HG03108 (cell line): Measurements from ENCODE around the gene MIR17HG.
"Not testable (repeated sequence)": the region's sequence is repeated elsewhere in the genome, so short reads cannot be mapped to it uniquely, and the experiment has no call there.

Source experiments
- ATAC-seq: cut with Tn5 transposase; IDR thresholded peaks from one replicate; pipeline ENCODE4 v1.9.1; 2021; ENCODE audit warnings: moderate library complexity; ENCODE audit not compliant: unreplicated experiment

The MIR17HG gene

DNA sequence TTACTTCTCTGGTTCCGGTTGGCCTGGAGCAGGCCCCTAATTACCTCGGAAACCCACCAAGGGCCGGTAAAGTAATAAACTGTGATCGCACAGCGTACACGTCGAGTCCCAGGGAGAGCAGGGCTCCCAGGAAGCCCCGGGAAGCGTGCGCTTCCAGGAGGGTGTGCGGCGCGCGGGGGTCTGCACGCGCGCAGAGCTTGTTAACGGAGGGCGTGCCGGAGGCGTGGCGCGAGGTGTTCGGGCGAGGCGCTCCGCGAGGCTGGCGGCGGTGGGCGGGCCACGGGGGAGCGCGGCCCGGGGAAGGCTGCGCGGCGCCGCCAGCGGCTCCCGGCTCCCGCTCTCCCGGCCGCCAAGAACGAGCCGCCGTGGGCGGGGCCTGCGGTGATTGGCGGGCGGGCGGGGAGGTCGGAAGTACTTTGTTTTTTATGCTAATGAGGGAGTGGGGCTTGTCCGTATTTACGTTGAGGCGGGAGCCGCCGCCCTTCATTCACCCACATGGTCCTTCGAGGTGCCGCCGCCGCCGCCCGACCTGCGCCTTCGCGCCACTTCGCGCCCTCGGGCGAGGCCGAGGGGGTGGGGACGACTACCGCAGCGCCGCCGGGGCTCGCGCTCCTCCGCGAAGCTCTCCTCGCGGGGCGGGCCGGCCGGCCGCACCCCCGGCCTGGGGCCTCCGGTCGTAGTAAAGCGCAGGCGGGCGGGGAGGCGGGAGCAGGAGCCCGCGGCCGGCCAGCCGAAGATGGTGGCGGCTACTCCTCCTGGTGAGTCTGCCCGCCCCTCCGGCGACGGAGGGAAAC lies at the start of gene MIR17HG:
Gene MIR17HG, plus strand, starts transcription at position 486 of the 794 bp plus-strand sequence.
- peak; percentile 53 for ATAC-seq

DNA sequence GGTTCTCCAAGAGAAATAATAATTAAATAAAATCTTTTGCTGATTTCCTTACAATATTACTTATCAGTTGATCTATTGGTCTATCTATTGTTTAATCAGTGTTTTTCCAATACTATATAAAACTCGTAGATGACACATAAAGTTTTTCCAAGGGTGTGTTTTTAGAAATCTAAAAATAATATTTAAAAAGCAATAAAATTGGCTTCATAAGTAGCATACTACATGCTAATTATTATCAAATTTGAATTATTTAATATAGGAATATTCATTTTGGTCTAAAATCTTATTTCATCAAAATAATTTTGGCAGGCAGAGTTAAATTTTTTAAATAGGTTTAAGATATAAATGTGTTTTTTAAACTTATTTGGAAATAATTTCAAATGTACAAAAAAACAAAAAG lies 49.4 kb upstream of the MIR17HG start:
- ATAC-seq: no peak

DNA sequence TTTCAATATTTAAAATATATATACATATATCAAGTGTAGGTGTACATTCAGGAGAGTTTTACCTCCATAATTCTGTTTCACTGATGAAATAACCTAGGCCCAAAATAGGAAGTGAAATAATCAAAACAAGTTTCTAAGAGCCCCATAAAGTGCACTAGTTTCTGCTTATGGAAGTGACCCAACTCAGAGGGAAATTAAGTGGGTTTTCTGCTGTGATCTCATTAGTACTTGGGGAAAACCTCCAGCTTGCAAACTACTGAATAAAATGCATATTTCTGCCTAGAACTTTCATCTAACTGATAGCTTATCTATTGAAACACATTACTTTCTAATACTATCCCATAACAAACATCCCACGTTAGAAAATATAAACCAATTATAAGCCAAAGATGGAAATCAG lies 45.4 kb upstream of the MIR17HG start:
- peak; percentile 80 for ATAC-seq

DNA sequence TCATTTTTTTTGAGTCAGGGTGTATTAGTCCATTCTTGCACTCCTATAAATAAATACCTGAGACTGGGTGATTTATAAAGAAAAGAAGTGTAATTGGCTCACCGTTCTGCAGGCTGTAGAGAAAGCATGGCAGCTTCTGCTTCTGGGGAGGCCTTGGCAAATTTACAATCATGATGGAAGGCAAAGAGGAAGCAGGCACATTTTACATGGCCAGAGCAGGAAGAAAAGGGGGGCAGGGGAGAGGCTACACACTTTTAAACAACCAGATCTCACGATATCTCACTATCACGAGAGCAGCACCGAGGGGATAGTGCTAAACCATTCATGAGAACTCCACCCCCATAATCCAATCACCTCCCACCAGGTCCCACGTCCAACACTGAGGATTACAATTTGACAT lies 44.5 kb upstream of the MIR17HG start:
- no peak for ATAC-seq

DNA sequence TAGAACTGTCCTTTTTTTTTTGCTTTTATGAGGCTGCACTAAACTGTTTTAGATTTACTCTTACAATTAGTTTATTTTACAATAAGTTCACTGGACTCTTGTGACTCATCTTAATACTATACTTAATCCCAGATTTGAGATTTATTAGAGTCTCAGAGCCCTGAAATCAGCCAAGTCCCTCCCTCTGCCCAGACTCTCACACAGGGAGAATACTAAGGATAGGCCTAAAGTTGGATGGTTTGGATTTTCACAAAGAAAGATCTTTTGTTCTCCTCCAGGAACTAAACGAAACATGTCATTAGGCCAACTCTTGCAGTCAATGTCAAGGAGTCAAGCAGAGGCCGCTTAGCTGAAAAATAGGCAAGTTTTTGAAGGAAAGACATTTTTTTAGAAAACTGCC lies 42.7 kb upstream of the MIR17HG start:
- ATAC-seq: no peak

DNA sequence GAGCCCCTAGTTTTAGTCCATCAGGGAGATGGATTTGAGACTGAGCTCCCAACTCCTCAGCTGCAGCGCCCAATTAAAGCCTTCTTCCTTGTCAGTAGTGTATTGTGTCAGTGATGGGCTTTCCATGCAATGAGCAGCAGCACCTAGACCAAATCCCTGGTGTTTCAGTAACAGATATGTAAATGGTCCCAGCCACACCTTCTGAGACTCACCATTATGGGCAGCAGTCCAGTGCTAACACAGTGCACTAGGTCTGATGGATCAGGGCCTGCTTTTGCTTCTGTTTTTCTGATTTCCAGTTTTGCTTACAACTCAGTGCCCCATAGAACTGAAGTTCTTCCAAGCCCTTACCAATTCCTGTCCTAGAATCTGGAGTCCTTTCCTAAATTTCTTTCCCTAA lies 41.8 kb upstream of the MIR17HG start:
- ATAC-seq: no peak

DNA sequence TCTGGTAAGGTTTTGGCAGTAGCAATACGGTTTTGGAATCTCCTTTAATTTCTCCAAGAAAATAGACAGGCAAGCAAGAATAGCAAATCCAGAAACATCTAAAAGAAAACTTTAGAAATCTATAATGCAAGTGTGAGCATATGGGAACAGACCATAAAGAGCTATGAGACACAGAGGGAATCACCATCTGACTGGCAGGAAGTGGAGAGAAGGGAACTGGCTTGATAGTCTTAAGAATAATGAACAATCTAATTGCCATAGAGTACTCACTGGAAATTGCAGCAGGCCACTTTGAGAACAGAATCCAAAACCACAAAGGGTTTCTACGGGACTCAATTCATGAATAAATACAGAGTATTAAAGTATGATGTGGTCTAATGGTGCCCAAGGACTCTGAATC lies 39.6 kb upstream of the MIR17HG start:
- ATAC-seq: no peak

DNA sequence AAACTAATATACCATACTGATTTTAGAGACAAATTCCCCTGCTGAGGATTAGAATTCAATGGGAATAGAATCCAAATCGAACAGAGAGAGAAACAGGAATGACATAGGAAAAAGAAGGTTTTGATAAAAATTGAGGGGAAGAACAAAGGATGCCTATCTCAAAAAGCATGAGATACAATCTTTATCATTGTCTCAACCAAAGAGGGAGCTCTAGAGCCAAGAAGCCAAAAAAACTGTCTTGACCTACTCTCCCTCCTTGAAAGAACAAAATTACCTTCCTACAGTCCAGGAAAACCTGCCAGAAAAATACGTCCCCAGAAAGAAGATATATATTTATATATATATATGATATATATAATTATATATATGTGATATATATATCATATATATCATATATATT lies 39.2 kb upstream of the MIR17HG start:
- ATAC-seq: no peak

DNA sequence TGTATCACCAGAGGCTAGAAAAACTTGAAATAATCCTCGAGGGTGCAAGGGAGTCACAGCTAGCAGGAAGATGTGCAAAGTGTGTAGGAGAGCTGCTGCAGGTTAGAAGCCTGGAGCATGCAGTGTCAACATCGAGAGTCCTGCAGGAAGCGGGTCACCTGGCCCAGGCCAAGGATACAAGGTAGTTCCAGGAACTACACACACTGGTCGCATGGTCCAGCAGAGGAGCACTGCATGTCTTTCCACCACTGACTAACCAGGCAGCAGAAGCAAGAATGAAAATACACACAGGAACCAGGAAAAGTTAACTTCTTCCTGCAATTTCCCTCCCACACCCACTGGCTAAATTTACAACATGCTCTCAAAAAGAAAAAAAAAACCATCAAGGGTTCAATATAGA lies 36.0 kb upstream of the MIR17HG start:
- no peak for ATAC-seq

DNA sequence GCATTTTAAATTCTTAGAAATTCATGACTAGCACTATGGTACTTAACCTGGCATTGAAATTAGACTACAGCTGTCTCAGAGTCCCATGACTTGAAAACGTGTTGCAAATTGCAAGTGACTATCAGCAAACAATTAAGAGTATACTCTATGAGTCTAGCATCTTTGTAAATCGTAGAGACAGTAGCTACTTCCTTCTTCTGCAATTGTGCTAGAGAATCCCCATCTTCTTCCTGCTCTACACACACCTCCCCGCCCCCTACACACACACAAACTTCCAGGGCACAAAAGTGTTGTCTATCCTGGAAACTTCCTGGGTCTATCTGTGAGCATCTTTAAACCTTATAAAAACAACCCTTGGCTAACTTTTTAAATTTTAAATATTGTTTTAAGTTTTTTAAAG lies 35.2 kb upstream of the MIR17HG start:
- ATAC-seq: no peak

DNA sequence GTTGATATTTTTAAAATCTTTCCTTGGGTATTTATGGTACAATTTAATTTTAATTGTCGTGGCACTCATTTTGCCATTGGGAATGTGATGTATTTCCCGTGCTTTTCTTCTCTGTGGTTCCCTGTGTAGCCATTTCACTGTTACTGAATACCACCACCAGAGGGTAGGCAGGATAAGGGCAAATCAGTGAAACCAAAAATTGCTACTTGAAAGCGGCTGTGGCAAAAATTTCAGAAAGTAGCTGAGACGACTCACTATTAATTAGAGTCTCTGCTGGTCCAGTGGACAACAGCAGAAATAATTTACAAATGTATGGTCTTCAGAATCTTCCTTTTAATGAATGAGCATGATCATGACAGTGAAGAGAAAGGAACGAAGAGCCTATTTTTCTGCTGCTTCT lies 34.4 kb upstream of the MIR17HG start:
- peak; percentile 70 for ATAC-seq

DNA sequence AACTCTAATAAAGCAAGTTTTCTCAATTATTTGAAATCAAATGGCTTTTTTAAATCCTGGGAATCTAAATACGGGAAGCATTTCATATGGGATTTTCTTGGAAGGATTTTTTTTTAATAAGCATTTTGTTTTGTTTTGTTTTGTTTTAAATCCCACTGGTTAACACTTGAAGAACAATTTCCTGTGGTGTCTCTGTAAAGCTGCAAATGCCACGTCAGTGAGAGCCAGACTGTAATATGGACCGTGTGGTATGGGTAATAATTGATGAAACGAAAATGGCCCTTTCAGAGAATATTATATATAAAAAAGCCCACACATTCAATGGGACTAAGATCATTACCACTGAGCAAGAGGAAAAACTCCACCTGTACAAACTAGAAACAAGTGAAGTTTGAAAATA lies 33.9 kb upstream of the MIR17HG start:
- peak; percentile 72 for ATAC-seq

DNA sequence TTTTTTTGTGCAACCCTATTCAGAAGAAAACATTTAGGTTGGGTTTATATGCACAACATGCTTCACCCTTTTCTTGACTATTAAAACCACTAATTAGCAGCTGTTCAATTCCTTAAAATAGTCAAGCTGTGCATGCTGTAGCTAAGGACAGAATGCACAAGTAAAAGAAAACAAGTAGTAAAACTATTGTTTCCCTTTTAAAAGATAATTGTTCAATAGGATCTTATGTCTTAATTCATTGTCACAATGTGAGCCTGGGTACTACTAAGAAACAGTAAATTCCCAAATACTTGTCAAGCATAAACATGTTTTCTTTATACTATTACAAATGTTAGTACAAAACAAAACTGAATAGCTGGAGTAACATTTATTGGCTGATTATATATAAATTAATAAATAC lies 32.6 kb upstream of the MIR17HG start:
- ATAC-seq: no peak

DNA sequence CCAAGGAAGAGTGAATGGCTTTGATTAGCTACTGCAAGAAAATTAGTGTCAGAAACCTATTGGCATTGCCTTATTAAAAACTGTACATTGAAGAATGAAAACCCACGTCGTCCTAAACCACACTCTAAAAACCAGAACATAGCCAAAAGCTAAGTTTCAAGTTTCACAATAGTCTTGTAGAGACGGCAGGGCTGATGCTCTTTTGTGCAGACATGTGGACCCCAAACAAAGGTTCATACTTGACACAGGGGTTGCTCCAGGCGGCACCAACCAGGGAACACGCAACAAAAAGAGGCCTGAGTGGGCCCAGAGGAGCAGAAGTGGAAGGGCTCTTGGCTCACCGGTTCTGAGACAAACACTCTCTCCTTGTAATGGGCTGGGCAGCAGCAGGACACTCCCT lies 28.6 kb upstream of the MIR17HG start:
- ATAC-seq: no peak

DNA sequence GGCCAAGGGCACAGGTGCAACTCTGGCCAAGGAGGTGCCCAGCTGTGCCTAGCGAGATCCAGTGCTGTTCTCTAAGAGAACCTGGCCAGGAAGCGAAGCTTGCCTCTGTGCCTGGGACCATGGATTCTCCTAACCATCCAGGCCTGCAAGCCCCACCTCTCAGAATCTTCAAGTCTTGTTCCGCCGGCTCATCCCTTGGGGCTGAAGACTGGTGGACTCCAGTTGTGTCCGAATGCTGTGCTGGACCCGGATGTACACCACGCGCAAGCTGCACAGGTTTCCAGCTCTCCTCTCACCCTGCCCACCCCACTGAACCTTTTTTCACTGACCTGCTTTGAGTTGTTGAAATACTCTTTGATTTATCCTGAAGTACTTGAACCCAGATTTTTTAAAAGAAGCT lies 27.5 kb upstream of the MIR17HG start:
- ATAC-seq: no peak

DNA sequence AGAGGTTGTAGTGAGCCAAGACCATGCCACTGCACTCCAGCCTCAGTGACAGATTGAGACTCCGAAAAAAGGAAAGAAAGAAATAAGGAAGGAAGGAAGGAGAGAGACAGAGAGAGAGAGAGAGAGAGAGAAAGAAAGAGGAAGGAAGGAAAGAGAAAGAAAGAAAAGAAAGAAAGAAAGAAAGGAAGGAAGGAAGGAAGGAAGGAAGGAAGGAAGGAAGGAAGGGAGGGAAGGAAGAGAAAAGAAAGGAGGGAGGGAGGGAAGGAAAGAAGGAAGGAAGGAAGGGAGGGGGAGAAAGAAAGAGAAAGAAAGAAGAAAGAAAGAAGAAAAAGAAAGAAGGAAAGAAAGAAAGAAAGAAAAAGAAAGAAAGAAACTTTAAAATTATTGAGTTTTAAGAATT lies 26.5 kb upstream of the MIR17HG start:
- ATAC-seq: not testable (repeated sequence)

DNA sequence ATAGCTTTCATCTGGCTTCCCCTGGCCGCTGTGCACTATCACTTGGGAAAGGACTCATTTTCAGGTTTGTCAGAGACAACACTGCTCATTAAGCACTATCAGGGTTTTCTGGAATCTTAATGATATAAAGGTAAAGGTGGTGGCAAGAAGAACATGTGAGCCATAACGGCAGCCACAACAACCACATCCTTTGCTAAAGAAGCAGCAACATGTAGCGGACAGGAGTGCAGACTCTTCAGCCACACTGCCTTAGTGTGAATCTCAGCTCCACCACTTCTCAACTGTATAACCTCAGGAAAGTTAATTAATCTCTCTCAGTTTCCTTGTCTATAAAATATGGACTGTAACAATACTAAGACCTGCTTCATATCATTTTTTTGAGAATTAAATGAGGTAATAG lies 24.1 kb upstream of the MIR17HG start:
- no peak for ATAC-seq

DNA sequence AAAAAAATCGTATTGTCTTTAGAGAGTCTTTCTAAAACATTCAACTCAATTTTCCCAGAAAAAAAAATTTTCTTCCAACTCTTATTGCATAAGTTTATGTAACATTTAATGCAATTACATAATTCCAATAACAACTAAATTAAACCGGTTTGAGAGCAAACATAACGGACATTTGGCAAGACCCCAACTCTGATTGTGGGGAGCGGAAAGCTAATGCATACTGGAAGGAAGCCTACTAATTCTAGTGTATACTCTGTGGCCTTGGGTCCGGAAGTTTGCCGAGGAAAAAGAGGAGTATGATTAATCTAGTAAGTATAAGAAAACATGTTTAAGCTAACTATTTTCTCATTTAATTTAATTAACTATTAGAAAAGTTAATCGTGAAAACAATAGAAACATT lies 21.3 kb upstream of the MIR17HG start:
- no peak for ATAC-seq

DNA sequence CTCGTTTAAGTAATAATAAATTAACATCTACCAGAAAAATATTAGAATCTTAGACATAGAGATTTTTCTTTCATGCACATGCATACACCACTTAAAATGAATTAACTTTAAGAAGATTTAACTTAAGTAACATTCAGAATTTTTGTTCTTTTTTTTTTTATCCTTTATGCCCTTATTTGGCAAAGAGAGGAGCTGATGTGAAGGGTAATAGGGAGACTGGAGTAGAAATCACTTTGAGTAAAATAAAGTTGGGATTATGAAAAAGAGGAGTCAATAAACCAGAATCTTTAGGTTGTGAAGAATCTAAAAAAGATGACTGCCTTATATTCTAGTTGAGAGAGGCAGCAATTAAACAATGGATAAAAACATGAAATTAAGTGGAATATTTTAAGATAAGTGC lies 18.8 kb upstream of the MIR17HG start:
- no peak for ATAC-seq

DNA sequence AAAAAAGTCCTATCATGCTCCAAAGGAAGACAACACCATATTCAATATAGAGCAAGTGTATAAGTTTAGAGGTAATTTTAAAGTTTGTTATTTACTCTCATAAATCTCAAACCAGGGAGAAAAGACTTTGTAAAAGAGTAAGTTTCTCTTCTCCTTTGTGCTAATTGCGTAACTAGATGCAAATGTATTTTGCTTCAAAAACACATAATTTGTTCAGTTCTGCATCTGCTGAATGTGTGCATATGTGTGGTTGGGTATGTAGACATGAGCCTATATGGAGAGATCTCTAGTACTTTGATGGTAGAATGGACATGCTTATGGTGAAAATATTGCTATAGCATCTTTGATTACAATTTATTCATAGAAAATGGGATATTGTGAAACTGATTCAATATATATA lies 17.8 kb upstream of the MIR17HG start:
- ATAC-seq: no peak

DNA sequence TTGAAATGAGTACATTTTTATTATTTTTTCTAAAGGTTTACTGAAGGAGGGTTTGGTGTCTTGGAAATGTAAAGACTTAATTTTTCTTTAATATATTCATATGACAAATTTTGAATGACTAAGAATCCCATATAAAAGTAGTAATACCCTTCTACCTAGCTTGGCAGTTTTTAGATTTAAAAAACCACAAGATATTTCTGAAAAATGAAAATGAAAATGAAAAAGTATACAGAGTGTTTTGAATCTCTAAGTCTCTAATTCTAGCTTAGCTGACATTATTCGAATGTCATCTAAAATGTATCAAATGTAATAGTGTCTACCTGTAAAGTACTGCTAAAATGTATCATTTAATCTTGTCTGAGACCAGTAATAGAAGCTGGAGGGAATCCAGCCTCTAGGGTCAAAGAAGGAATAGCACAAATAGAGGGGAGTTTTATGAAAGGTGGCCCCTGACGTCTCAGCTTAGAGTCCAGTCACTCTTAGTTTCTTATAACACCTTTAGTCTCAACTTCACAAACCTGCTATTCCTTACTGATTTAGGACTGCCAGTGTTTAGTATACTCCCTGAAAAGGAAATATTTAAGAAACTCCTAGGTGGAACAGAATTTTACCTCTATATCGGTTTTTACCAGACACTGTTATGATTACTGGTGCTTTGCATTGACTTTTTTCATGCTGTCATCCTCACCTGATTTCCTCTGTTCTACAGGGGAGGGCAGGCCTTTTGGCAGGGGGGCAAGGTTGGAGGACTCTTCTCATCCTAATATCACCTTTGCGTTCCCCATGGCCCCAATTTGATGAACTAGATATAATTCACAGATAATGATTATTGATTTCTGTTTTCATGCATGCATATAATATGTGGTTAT lies 16.2 kb upstream of the MIR17HG start:
- ATAC-seq: peak; percentile 80

DNA sequence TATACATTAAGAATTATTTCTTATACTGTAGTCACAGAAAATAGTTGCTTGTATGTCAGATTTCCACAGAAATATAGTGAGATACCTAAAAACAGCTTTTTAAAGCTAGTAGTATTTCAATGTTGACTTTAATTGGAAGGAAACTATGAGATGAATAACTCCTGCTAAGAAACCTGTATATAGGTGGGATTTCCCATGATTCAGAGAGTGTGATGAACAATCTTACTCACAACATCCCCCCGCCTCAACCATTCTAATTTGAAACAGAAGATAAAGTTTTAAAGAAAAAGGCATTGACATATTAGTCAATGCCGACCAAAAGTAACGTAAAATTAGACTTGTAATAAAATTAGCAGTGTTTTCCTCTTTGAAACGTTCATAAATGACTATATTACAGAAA lies 1.4 kb upstream of the MIR17HG start:
- no peak for ATAC-seq
